Pancreas (tissue), 10 donors: ENCODE measurements around the gene KRTAP5-10. TPM values are rescaled to one million over a fixed set of nuclear protein-coding genes. Genes with fewer than 3 reads are reported as not detected.
A peak's percentile ranks its signal among the peaks of the same experiment; 100 is the strongest.
"Not testable (repeated sequence)": the region's sequence is repeated elsewhere in the genome, so short reads cannot be mapped to it uniquely, and the experiment has no call there.

ENCODE experiments used
- ATAC-seq, 4 donors: fragments of 200-7000 bp; cut with Tn5 transposase; one replicate each; pipeline versions ENCODE4 v1.8.0 to v1.9.1; 2020; ENCODE audit warnings: mild to moderate bottlenecking in 4 of 4, moderate library complexity in 4 of 4
- DNase-seq, 6 donors: peaks; one replicate each; pipeline ENCODE4 v3.0.0-alpha.2; 2020
- FAIRE-seq: peaks from 2 replicates; lab custom pipeline; 2012; peaks lifted over from hg19 to GRCh38; lab: Jason Lieb, UNC
- H3K27ac ChIP-seq, 4 donors: fragments of 200-600 bp; sonication (generic); 1 replicate in 3 of 4; 2 replicates in 1 of 4; pipeline versions ENCODE4 v1.5.0 to v1.8.0; 2020
- H3K27me3 ChIP-seq, 4 donors: fragments of 200-600 bp; one replicate each; pipeline ENCODE4 v1.8.0; 2021
- H3K36me3 ChIP-seq, 3 donors: fragments of 200-600 bp; sonication (generic) in 1 of 3; one replicate each; pipeline versions ENCODE4 v1.5.0 to v1.8.0; 2020 to 2021
- H3K4me1 ChIP-seq, 3 donors: fragments of 200-600 bp; one replicate each; pipeline ENCODE4 v1.8.0; 2021
- H3K4me3 ChIP-seq, 4 donors: fragments of 200-600 bp; sonication (generic) in 2 of 4; one replicate each; pipeline versions ENCODE4 v1.5.0 to v1.8.0; 2020 to 2021
- H3K9me3 ChIP-seq, 4 donors: fragments of 200-600 bp; one replicate each; pipeline ENCODE4 v1.8.0; 2021
- WGBS, 2 donors: extraction: QIAGEN DNeasy Blood & Tissue Kit; methylation state at CpG; one replicate each; pipeline ENCODE4 v1.1.7; 2013; 5-methylcytosine and 5-hydroxymethylcytosine counted together
- intact Hi-C, 3 donors: fragments of 100-400 bp; cut with DNase I; formaldehyde crosslinking; loops; one replicate each; pipeline versions ENCODE4 v1.11.1 to v1.14.2; 2022
- polyA plus RNA-seq, 2 donors: library from polyadenylated mRNA; stranded (reverse); fragments of 200-250 nt; gene quantifications; one replicate each; pipeline ENCODE4 v1.2.3, GENCODE V29; 2013
- total RNA-seq, 6 donors: library from RNA; stranded (reverse); fragmentation: NEBNext Ultra II Directional in 4 of 6; extraction: Animal tissue kit (Norgen Biotek cat#: 25700) in 4 of 6; gene quantifications; one replicate each; pipeline versions ENCODE4 v1.2.1 to v1.2.4, GENCODE V29; 2021 to 2023
- TF ChIP-seq, protein P1 (sequence below), 4 donors: fragments of 200-600 bp; sonication (generic) in 3 of 4; IDR thresholded peaks; one replicate each; pipeline versions ENCODE4 v1.5.0 to v1.8.0; 2021; ENCODE audit warnings: antibody characterized with exemption in 4 of 4
- donor health status: healthy with polysubstance abuse.
- donor health status: DM: no; HTN: no; CAD: no; lungs with moderate emphysema.
- donor health status: DM: no; HTN: no; CAD: no.
- donor health status: control.
- donor health status: control.
- donor health status: Bipolar disorder and iron deficiency.
- donor health status: DM: yes; HTN: yes; CAD: no.
- donor health status: DM: no; HTN: no; CAD: no.
- donor health status: DM: no; HTN: no; CAD: no.
- donor health status: DM: yes; HTN: yes; CAD: no.

The KRTAP5-10 gene
- total and polyA plus RNA-seq, 8 donors, result 0.24 to 0.53 (median 0.31) TPM; not detected in 5

GRCh38 chr11:71563406-71563805, 2.0 kb upstream of the KRTAP5-10 start:
- ATAC-seq (peak in 3 of 4 donors; percentile 32 to 57 (median 41)), FAIRE-seq (no peak), DNase-seq (no peak)
- Histone ChIP-seq H3K4me1 (no peaks in the 10 kb centered on the region), H3K9me3 (no peaks in the 10 kb centered on the region), H3K27me3 (no peaks in the 10 kb centered on the region), H3K4me3 (no peak overlapping the region), H3K36me3 (no peaks in the 10 kb centered on the region), H3K27ac (no peak overlapping the region)
- TF ChIP-seq, protein P1, sequence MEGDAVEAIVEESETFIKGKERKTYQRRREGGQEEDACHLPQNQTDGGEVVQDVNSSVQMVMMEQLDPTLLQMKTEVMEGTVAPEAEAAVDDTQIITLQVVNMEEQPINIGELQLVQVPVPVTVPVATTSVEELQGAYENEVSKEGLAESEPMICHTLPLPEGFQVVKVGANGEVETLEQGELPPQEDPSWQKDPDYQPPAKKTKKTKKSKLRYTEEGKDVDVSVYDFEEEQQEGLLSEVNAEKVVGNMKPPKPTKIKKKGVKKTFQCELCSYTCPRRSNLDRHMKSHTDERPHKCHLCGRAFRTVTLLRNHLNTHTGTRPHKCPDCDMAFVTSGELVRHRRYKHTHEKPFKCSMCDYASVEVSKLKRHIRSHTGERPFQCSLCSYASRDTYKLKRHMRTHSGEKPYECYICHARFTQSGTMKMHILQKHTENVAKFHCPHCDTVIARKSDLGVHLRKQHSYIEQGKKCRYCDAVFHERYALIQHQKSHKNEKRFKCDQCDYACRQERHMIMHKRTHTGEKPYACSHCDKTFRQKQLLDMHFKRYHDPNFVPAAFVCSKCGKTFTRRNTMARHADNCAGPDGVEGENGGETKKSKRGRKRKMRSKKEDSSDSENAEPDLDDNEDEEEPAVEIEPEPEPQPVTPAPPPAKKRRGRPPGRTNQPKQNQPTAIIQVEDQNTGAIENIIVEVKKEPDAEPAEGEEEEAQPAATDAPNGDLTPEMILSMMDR (IDR thresholded peaks at IDR 0.05), result no peak
- intact Hi-C loops, result no loop called here
- WGBS, 2 donors, result 32 to 37% methylated on average over 8 of the region's 8 CpGs

- FAIRE-seq, result no peak
- intact Hi-C loops, result no loop called here
- Histone ChIP-seq H3K4me1 (no peaks in the 10 kb centered on the region), H3K36me3 (no peaks in the 10 kb centered on the region), H3K9me3 (no peaks in the 10 kb centered on the region), H3K4me3 (no peak overlapping the region), H3K27ac (no peak overlapping the region), H3K27me3 (no peaks in the 10 kb centered on the region)
- TF ChIP-seq, protein P1 (IDR thresholded peaks at IDR 0.05), result no peak
- ATAC-seq, result no peak
- DNase-seq, result no peak
- WGBS, 2 donors, result 82 to 89% methylated on average over 4 of the region's 4 CpGs
Measured at GRCh38 chr11:71564430-71564829, 933 bp upstream of the KRTAP5-10 start.

GRCh38 chr11:71566081-71566620, 788 bp downstream of the KRTAP5-10 start:
- WGBS, 2 donors, result 78 to 81% methylated on average over 9 to 10 of the region's 10 CpGs
- no peak for DNase-seq

DNA sequence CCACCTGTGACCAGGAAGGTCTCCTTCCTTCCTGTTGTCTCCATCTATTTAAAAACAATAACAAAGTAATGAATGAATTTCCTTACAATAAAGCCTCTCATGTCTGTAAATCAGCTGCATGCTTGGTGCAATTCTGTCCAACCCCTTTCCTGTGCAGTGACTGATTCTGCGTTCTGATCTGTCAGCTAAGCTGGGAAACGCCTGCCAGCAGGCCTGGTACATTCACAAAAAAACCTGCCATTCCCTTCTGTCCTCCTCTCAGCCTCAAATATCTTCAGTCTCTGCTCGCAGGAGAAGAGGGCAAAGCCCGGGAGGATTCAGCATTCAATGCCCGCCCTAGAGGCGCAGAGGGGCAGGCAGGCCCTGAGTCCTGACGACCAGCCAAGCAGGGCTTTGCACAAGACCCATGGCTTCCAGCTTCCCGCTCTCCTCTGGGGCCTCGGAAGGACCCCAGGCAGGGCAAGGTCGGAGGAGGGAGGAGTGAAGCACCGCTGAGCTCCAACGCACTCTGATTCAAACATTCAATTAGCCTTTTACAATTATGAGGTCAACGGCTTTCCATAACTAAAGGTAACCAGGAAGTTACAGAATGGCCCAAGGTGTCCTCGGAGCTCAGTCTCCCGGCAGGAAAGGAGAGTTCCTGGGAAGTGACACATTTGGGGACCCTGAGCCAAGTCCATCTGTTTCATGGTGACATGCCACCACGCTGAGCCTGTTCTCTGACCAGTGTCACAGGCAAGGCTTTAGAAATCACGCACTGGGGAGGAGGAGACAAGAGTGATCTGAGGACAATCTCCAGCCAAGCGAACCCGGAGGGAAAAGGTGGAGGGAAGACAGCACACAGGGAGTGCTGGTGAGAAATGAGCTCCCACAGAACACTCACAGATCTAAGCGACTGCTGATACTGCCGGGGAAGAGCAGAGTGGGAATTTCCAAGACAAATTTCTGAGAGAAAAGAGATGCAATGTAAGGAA, 1.6 kb downstream of the KRTAP5-10 start:
- H3K36me3 ChIP-seq, H3K27ac ChIP-seq, intact Hi-C loops, H3K4me3 ChIP-seq, H3K27me3 ChIP-seq, ATAC-seq, DNase-seq, H3K4me1 ChIP-seq, FAIRE-seq, H3K9me3 ChIP-seq: not testable (repeated sequence)
- 75 to 78% methylated on average over 18 to 21 of the region's 21 CpGs for WGBS, 2 donors

More at GRCh38 chr11:71566081-71566620, 788 bp downstream of the KRTAP5-10 start:
- FAIRE-seq (no peak), ATAC-seq (no peak)
- intact Hi-C loops, result no loop called here
- H3K4me3 ChIP-seq, result no peak overlapping the region
- H3K9me3 ChIP-seq, result no peaks in the 10 kb centered on the region
- H3K27ac ChIP-seq, result no peak overlapping the region
- no peaks in the 10 kb centered on the region for H3K36me3 ChIP-seq
- H3K27me3 ChIP-seq, result no peaks in the 10 kb centered on the region
- H3K4me1 ChIP-seq, result no peaks in the 10 kb centered on the region
- TF ChIP-seq, protein P1 (IDR thresholded peaks at IDR 0.05), result no peak

DNA sequence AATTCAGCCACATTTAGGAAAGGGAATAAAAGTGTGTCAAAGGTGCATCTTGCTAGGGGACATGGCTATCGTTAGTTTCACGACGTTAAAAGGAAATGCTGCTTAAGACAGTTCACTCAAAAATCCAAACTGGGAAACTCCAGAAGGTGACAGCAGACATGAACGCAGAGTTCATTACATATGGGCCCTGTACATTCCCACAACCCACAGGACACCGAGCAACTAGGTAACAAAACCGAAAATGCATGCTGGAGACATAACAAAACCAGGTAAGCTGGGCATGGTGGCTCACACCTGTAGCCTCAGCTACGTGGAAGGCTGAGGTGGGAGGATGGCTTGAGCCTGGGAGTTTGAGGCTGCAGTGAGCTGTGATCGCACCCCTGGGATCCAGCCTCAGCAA, 2.3 kb downstream of the KRTAP5-10 start:
- H3K27me3 ChIP-seq, H3K36me3 ChIP-seq, H3K9me3 ChIP-seq, ATAC-seq, H3K27ac ChIP-seq, H3K4me3 ChIP-seq, H3K4me1 ChIP-seq, FAIRE-seq, intact Hi-C loops, DNase-seq: not testable (repeated sequence)
- WGBS, 2 donors, result 85 to 91% methylated on average over 8 of the region's 8 CpGs
